GM21576 (cell line): ENCODE results near the gene SLC16A8.
"Not testable (repeated sequence)": the region's sequence is repeated elsewhere in the genome, so short reads cannot be mapped to it uniquely, and the experiment has no call there.

Experiments used
- ATAC-seq: cut with Tn5 transposase; IDR thresholded peaks from one replicate; pipeline ENCODE4 v1.9.1; 2021; ENCODE audit warnings: mild to moderate bottlenecking, moderate library complexity; ENCODE audit not compliant: unreplicated experiment

Gene SLC16A8

DNA sequence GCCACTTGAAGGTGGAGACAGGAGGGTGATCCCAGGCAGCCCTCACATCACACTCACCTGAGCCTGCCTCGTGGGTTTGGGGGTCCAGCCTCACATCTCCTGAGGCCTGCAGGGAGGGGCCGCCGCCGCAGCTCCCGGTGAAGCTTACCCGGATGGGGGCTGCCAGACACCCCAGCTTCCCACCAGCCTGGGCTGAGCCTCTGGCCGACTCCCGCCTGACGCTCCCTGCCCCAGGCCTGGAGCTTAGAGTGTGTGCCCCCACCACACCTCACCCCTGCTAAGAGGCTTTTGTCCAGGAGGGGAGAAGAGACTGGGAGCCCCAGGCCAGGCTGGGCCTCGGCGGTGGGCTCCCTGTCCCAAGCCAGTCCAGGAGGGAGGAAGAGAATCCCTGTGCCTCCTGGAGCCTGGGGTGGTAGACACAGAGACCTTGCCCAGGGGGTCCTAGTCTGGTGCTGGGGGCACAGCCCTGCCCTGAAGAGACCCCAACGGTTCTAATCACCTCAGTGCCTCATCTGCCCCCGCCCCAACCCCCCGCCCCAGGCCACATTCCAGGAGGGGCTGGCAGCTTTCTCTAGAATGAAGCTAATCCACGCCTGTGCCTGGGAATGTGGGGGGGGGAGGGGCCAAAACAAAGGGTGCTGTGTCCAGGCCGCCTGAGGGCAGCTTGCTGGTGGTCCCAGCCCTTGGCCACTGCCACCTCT, at the start of gene SLC16A8:
TSS of gene SLC16A8 (minus strand) at position 254 of the 701 bp plus-strand sequence. CDS start 1,311 bp downstream, outside the sequence.
- ATAC-seq, result no peak

DNA sequence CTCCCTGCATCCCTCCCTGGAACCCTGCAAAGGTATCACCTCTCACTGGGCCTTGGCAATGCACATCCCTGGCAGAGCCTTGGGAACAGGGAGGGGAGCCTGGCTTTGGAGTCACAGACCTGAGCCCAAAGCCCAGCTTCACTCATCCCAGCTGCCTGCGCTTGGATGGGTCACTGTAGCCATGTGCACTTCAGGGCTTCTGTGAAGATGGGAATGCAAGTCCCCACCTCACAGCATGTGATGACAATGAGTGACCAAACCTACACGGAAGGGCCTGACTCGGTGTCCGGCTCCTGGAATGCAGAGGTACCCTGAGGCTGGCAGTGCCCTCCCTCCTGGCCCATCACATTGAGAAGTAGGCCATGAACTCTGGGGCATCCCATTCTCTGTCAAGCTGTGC, 49.3 kb upstream of the SLC16A8 start:
- ATAC-seq, result no peak

DNA sequence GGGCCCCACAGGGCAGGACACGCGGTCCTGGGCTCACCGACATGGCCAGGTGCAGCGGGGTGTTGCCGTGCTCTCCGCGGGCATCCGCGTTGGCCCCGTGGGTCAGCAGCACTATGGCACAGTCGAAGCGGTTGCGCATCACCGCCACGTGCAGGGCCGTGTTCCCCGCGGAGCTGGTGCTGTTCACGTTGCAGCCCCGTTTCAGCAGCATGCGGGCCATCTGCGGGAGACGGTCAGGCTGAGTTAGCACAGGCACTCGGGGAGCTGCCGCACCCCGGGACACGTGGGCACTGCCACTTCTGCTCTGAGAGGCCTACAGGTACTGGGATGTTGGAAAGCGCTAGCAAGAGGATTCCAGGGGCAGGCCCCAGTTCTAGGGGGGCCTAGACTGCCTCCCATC, 48.8 kb upstream of the SLC16A8 start:
- ATAC-seq, result no peak

GRCh38 chr22:38132136-38132535, 48.2 kb upstream of the SLC16A8 start:
- no peak for ATAC-seq

DNA sequence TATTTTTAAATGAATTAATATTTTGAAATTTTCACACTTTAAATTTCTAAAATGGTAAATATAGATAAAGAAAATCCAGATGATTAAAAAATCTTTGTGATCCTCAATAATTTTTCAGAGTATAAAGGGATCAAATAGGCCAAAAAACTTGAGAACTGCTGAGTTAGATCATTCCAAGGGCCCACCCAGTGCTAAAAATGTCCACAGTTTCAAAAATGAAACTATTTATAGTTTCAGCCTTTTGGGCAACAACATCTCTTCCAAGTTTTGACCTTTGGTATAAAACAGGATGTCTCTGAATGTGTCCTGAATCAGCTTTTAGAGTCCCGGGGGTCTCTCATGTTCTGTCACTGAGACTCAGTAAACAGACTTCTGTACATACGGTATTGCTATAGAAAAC, 47.4 kb upstream of the SLC16A8 start:
- no peak for ATAC-seq

- ATAC-seq, result no peak
These were observed 45.9 kb upstream of the SLC16A8 start for GRCh38 chr22:38129856-38130255.

- ATAC-seq, result no peak
These were observed 45.0 kb upstream of the SLC16A8 start for GRCh38 chr22:38129021-38129420.

GRCh38 chr22:38127869-38128268, 43.9 kb upstream of the SLC16A8 start:
- no peak for ATAC-seq

GRCh38 chr22:38126928-38127668, 43.1 kb upstream of the SLC16A8 start:
- ATAC-seq, result no peak

DNA sequence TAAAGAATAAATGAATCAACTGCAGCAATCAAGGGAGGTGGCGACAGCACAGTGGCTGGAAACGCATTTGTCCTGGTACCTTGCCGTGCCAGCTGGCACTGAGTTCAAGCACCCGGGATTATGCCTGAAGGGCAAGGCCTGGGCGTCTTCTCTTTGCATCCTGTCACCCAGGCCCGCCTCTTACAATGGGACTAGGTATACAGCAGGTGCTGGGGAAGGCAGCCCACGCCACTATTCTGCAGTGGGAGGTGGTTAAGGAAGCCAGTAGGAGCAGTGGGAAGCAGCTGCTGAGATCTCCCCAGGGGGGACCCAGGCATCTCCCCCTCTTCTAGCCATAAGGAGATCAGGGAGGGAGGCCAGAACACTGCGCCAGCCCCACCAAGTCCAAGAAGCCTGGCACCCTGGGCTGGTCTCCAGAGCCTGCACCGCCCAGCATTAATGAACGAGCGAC, 41.8 kb upstream of the SLC16A8 start:
- no peak for ATAC-seq

DNA sequence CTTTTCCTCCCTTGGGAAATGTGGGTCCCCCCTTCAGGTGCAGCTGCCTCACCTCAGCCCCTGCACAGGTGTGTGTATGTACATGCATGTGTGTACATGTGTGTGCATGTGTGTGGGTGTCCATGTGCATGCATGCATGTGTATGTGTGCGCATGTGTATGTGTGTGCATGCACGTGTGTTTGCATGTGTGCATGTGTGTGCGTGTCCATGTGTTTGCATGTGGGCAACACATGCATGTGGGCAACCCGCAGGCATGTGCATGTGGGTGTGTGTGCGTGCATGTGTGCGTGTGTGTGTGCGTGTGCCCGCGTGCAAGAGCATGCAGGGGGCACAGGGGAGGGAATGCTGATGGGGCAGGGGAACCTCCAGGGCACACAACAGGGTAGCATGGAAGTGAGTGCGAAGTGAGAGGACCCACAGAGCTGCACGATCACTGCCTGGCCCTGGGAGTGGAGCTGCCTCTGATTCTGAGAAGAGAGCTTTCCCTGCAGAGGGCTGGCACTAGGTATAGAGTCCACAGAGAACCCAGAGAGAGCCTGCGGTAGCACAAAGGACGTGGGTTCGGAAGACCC, 41.1 kb upstream of the SLC16A8 start:
- ATAC-seq, result no peak

GRCh38 chr22:38124236-38124974, 40.4 kb upstream of the SLC16A8 start:
- ATAC-seq, result no peak

DNA sequence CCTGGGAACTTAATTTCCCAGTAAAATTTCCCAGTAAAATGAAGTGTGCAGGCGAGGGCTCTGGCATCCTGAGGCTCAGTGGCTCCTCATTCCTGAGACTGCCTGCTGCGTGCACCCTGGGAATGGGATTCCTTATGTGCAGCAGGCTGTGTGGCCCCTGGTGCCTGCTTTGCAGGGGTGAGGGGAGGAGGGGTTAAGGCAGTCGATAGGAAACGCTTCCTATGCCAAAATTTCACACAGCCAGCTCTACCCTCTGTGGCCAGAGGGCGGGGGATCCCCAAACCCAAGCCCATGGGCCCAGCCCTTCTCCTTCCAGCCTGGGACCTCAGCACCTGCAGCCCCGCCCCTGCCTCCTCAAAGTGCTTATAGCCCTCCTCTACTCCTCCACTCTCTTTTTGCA, 38.6 kb upstream of the SLC16A8 start:
- no peak for ATAC-seq

DNA sequence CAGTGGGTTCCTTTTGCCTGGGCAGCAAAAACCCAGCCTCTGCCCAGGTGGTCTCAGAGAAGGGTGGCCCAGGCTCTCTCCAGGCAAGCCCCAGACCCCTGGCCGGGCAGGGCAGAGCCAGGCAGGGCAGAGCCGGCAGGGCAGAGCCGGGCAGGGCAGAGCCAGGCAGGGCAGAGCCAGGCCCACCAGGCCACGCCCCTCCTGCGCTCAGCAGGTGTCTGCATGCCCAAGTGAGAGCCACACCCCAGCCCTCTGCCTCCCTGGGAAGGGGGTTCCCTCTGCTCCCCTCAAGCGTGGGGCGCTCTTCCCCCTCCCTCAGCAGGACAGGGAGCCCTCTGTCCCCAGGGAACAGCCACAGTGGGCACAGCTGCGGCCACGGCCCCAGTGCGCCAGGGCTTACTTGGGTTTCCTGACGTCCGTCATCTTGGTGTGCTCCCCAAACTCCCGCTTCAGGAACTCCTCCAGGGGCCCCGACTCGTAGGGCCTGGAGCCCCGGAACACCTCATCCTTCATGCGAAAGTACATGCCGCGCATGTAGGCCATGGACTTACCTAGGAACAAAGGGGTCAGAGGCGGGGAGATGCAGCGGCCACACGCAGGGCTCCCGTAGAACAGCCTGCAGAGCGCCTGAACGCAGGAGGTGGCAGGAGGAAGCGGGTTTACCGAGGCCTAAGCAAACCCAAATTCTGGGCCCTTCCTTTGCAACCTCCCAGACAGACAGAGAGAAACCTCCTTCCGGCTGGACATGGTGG, 36.6 kb upstream of the SLC16A8 start:
- ATAC-seq, result no peak

GRCh38 chr22:38118747-38119146, 34.8 kb upstream of the SLC16A8 start:
- not testable (repeated sequence) for ATAC-seq

DNA sequence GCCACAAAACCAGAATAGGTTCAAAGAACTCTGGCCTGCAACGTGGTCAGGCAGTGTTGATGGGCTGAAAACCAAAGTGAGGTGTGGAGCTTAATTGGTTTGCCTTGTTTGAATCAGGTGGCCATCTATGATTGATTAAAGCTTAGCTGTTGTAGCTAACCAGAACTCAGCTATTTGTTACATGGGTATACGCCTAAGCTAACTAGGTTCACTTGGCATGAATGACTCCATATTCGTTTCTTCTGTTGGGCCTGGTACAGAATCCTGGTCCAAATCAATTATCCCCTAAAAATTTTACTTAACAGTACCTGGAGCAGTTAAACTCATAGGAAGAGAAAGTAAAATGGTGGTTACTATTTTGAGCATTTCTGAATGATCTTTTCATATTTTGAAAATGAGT, 34.2 kb upstream of the SLC16A8 start:
- no peak for ATAC-seq

DNA sequence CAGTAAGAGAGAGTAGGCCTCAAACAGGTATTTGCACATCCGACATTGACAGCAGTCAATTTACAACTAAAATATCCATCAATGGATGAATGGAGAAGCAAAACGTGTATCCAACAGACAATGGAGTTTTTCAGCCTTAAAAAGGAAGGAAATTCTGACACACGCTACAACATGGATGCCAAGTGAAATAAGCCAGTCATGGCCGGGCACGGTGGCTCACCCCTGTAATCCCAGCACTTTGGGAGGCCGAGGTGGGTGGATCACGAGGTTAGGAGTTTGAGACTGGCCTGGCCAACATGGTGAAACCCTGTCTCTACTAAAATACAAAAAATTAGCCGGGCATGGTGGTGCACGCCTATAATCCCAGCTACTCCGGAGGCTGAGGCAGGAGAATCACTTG, 33.6 kb upstream of the SLC16A8 start:
- not testable (repeated sequence) for ATAC-seq

- no peak for ATAC-seq
These were observed 31.6 kb upstream of the SLC16A8 start for GRCh38 chr22:38115423-38116205.

GRCh38 chr22:38114484-38115398, 30.8 kb upstream of the SLC16A8 start:
- ATAC-seq, result peak; percentile 49
